GM19467 (cell line): Measurements from ENCODE around the gene HTR1D.
"Not testable (repeated sequence)": the region's sequence is repeated elsewhere in the genome, so short reads cannot be mapped to it uniquely, and the experiment has no call there.

Experiments used
- ATAC-seq: cut with Tn5 transposase; IDR thresholded peaks from one replicate; pipeline ENCODE4 v1.9.1; 2021; ENCODE audit warnings: mild to moderate bottlenecking, moderate library complexity; ENCODE audit not compliant: unreplicated experiment

HTR1D gene, protein sequence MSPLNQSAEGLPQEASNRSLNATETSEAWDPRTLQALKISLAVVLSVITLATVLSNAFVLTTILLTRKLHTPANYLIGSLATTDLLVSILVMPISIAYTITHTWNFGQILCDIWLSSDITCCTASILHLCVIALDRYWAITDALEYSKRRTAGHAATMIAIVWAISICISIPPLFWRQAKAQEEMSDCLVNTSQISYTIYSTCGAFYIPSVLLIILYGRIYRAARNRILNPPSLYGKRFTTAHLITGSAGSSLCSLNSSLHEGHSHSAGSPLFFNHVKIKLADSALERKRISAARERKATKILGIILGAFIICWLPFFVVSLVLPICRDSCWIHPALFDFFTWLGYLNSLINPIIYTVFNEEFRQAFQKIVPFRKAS

DNA sequence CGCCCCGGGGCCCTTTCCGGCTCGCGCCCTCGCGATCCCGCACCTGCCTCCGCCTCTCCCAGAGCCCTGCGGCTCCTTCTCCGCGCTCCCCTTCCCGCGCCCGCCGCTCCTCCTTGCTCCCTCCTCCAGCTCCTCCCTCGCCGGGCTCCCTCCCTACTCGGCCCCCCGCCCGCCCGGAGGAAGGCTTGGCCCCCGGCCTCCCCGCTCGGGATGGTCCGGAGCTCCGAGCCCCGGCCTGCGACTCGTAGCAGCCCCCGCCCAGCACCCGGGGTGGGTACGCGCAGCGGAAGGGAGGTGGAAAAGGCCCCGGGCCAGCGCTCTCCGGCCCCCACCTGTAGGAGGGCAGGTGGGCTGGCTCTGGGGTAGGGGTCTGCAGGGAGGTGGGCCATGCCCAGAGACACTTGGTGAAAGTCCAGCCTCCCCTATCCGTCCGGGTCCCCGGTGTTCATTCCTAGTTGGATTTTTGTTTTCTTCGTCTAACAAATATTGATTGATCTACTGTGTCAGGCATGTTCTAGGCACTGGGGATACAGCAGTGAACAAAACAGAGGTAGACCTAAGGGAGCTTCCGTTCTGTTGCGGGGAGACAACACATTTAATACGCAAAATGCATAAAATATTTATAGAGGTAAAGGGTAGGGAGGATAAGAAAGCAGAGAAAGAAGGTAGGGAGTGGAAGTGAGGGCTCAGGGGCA, at the start of gene HTR1D:
Gene HTR1D, minus strand, starts transcription at position 82 of the 695 bp plus-strand sequence. CDS start 23,283 bp downstream, outside the sequence.
- no peak for ATAC-seq

DNA sequence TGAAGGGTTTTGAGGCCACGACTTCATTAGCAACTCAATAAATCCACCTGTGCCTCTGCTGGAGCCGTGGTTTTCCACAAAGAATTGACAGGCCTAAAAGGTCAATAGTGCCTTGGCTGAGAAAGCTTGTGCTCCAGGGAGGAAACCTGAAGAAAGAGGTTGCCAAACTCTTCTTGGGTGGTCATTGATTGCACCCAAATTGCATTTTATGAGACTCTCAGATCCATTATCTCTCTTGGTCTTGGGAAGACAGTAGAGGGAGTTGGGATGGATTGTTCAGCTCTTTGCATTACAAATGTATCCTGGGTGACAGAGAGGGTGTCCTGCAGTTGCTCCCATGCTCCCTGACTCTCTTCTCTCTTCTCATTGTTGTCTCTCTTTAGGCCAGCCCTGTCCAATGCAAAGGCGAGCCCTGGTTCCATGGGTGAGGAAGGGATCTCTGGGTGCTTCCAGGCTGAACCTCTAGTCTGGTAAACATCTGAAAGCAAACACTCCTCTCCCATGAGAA, 46.1 kb upstream of the HTR1D start:
- ATAC-seq, result no peak

DNA sequence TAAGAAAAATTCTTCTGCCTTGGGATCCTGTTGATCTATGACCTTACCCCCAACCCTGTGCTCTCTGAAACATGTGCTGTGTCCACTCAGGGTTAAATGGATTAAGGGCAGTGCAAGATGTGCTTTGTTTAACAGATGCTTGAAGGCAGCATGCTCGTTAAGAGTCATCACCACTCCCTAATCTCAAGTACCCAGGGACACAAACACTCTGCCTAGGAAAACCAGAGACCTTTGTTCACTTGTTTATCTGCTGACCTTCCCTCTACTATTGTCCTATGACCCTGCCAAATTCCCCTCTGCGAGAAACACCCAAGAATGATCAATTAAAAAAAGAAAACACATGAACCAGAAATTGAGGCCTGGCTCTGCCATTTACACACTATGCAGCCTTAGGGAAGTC, 40.8 kb upstream of the HTR1D start:
- ATAC-seq, result not testable (repeated sequence)

DNA sequence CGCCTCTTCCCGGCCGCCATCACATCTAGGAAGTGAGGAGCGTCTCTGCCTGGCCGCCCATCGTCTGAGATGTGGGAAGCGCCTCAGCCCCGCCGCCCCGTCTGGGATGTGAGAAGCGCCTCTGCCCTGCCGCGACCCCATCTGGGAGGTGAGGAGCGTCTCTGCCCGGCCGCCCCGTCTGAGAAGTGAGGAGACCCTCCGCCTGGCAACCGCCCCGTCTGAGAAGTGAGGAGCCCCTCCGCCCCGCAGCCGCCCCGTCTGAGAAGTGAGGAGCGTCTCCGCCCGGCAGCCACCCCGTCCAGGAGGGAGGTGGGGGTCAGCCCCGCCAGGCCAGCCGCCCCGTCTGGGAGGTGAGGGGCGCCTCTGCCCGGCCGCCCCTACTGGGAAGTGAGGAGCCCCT, 40.1 kb upstream of the HTR1D start:
- not testable (repeated sequence) for ATAC-seq

DNA sequence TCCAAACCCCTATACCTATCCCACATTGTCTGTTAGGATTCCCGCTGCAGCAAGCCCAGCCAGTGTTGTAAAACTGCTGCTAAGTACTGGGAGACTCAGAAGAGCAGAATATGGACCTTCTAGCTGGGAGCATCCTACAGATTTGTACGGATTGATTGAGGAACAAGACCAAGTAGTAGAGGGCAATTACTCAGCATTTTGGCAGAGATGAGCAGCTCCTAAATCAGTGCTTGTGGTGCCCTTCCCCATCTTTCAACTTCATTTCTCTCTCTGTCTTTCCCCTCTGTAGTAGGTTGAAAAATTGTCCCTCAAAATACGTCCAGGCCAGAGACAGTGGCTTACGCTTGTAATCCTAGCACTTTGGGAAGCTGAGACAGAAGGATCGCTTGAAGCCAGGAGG, 37.3 kb upstream of the HTR1D start:
- no peak for ATAC-seq

DNA sequence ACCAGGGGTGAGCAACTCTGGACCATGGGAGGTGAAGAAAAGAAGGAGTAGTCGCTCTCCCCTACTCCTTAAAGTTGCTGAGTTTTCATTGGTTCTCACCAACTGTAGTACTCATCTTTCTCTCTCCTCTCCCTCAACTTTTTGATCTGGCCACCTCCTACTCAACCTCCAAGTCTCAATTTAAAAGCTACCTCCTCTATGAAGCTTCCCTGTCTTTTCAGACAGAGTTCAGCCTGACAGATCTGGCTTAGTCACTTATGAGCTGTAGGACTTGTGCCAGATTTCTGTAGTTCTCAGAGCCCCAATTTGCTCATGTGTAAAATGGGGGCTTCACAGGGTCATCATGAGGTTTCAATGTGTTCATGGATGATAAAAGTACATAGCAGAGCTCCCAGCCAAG, 34.5 kb upstream of the HTR1D start:
- ATAC-seq, result no peak

DNA sequence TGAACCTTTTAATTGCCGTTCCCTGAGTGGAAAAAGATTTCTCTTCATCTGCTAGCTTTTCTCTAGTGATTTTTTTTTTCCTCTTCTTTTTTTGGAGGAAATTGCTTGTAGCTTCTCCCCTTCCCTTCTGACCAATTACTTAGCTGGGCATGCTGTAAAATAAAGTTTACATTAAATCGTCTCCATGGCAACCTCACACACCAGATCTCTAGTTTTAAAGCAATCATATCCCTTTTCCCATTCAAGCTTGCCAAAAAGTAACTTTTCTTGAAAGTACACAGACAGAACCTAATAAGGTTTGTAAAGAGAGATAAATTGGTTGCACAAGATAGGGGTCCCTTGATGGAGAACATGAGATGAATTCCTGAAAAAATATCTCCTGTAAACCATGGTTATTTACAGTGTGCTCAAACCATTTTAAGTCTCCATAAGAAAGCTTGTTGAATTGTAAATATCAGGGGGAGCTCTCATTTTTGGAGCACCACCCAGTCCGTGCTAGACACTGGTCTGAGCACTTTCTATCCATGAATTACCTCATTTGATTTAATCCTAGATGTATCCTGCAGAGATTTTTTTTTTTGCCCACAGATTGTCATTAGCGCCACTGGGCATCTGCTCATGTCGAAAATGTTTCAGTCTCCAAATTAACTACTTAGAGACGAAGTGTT, 32.6 kb upstream of the HTR1D start:
- no peak for ATAC-seq

DNA sequence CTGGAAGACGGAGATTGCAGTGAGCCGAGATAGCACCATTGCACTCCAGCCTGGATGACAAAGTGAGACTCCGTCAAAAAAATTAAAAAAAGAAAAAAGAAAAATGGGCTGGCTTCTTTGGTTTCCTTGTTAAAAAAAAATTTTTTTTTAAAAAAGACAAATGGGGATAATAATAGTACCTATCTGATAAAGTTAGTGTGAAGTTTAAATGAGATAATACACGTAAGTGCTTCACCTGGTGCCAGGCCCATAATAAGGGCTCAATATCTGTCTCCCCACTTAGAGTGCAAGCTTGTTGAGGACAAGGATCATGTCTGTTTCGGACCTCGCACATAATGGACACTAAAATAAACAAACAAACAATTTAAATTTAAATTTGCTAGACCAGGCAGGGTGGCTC, 30.0 kb upstream of the HTR1D start:
- no peak for ATAC-seq

DNA sequence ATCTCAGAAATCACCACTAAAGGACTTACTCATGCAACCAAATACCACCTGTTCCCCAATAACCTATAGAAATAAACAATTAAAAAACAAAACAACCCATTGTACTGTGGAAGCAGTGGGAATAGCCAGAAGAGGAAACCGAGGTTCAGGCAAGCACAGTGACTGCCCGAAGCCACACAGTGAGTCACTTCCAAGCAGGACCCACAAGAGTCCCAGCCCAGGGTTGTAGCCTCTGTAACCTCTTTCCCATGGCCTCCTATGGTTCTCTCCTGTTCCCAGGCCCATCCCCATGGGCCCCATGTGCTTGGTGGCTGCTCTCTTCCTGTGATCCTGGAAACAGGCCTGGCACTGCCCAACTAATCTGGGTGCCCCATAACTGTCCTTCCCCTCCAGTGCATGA, 29.0 kb upstream of the HTR1D start:
- ATAC-seq, result no peak

DNA sequence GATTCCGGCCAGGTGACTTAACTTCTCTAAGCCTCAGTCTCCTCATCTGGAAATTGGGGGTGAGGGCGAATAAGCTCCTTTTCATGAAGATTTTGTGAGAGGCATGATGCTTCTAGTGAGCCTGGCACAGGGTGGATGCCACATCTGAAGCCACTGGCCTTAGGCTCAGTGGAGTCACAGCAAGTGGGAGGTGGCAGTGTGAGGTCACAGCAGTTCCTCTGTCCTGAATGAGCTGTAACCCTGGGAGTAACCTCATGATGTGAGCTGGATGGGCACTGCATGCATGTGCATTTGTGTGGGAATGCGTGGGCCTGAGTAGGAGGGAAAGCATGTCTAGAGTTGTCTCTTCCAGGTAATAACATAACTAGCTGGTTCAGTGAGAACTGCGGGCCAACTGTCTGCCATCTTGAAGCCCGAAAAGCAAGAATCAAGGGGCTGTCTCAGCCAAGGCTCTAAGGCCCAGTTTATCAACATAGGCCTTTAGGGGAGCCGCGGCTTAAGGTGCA, 27.0 kb upstream of the HTR1D start:
- ATAC-seq, result no peak

DNA sequence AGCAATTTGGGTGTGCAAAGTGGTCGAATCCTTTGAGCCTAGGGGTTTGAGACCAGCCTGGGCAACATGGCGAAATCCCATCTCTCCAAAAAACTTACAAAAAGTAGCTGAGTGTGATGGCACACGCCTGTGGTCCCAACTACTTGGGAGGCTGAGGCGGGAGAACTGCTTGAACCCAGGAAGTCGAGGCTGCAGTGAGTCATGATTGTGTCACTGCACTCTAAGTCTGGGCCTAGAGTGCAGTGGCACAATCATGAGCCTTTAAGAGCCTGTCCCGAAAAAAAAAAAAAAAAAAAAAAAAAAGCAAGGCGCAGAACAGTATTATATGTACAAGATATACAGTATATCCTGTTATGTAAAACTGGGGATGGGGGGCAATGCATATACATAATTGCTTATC, 25.1 kb upstream of the HTR1D start:
- ATAC-seq, result no peak

DNA sequence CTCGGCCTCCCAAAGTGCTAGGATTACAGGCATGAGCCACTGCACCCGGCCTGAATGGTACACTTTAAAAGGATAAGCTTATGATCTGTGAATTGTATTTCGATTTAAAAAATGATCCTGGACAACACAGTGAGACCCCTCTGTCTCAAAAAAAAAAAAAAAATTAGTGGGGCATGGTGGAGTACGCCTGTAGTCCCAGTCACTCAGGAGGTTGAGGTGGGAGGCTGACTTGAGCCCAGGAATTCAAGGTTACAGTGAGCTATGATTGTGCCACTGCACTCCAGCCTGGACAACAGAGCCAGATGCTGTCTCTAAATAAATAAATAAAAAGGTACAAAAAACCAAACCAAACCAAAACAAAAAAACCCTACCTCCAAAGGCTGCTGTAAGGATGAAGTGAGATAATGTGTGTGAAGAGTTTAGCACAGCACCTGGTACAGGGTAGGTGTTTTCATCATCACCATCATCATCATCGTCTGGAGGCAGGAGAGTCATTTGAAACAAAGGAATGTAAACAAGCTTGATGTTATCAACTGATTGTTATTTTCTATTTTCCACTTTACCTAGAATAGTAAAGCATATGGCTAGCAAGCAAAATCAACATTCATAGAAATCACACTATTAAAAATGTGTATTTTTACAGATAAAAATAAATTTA, 22.5 kb upstream of the HTR1D start:
- ATAC-seq, result no peak

DNA sequence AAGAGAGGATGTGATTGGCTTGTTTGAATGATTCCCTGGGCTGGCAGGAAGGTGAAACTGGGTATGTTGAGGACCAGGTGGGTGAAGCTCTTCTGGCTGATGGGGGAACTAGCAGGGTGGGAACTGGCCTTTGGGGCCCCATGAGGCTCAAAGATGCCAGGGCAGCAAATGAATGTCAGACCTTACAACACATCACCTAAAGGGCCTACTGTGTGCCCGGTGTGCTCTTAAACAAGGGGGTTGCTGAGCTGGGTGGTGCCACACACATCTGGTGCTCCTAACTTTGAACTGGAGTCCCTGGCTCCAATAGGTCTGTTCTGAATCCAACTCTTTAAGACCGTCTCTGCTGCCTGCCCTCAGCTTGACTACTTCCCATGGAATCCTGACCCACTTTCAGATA, 21.3 kb upstream of the HTR1D start:
- ATAC-seq, result no peak

DNA sequence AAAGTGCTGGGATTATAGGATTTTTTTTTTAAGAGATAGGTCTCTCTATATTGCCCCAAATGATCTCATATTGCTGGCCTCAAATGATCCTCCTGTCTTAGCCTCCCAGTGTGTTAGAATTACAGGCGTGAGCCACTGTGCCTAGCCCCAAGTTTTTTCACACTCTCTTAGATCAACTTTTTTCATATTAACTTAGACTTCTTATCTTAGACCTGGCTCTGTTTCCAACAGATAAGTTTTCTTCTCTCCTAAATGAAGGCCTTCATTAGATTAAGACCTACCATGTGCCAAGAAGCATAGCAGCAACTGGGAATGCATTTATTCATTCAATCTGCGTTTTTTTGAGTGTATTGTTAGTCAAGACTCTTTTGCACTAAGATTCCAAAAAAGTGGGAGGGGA, 20.2 kb upstream of the HTR1D start:
- no peak for ATAC-seq

DNA sequence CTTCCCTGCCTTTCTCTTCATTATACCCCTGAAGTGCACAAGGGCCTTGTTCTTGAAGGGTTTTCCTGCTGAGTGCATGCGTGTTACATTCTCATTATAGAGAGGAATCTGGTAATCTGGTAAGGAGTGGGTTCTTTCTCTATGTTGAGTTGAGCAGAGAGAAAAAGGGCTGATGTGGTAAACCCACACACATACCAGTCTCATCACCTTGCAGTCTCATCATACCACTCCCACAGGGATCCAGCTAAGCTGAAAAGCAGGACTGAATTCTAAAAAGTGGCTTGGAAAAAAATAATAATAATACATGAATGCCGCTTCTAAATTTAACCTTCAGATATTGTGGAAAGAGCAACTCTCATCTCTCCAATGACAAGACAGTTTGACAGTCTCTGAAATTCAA, 10.5 kb upstream of the HTR1D start:
- ATAC-seq, result no peak

DNA sequence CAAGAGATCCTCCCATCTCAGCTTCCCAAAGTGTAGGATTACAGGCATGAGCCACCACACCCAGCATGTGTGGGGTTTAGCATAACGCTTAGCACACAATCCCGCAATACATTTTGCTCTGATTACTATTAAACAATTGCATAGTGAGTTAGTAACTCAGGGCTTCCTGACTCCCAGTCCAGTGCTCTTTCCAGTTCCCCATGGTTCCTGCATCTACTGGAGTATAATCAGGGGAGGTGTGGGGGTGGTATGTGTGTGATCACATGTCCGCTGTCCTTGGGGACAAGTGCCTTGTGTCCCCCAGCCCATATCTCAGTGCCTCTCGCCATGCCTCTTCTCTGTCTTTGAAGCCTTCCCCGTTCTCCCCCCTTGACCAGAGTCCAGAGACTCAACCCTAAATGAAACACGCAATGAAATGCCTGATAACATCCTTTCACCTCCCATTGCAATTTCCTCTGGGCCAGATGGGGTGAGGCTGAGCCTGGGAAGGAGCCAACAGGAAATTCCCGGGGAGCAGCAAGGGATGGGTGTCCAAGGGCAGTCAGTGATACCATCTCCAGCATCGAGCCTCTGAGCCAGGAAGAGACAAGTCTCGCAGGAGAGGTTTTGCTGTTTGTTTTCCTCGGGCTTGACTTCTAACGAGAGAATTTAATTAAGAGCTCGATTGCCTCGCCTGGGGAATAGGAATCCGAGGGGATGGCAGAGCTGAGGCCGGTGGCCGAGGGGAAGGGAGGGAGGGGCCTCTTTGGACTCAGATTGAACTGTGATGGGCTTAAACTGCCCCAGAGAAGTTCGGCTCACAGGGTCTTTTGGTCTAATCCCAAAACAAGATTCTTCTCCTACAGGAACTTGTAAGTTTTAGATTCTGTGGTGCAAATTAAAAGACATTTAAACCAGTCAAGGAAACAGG, 7.7 kb upstream of the HTR1D start:
- no peak for ATAC-seq

DNA sequence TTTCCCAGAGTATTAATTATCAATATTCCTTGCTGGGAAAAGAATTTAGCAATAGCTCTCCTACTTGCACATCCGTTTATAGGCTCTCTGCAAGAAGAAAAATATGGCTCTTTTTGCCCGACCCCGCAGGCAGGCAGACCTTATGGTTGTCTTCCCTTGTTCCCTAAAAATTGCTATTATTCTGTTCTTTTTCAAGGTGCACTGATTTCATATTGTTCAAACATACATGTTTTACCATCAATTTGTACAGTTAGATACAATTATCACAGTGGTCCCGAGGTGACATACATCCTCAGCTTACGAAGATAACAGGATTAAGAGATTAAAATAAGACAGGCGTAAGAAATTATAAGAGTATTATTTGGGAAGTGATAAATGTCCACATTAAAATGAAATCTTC, 6.7 kb upstream of the HTR1D start:
- ATAC-seq, result not testable (repeated sequence)

DNA sequence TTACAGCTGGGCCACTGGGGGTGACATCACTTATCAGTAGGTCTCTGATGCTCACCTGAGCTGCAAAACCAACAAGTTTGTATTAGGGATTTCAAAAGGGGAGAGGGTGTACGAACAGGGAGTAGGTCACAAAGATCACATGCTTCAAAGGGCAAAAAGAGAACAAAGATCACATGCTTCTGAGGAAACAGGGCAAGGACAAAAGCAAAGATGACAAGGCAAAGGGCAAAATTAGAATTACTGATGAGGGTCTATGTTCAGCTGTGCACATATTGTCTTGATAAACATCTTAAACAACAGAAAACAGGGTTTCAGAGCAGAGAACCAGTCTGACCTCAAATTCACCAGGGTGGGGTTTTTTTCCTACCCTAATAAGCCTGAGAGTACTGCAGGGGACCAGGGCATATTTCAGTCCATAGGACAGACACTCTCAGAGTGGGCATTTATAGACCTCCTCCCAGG, 6.2 kb upstream of the HTR1D start:
- ATAC-seq, result not testable (repeated sequence)

DNA sequence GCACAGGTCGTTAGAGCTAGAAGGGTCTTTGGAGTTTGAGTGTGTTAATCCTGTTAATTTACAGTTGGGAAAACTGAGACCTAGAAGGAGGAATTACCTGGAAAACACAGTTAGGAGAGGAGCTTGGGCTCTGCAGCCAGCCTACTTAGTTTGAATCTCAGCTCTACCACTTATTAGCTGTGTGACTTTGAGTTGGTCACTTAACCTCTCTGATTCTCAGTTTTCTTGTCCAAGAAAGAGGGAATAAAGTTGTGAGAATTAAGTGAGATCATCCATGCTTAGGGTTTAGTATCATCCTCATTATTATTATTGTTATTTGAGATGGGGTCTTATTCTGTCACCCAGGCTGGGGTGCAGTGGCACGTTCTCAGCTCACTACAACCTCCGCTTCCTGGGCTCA, 5.4 kb upstream of the HTR1D start:
- ATAC-seq, result no peak

DNA sequence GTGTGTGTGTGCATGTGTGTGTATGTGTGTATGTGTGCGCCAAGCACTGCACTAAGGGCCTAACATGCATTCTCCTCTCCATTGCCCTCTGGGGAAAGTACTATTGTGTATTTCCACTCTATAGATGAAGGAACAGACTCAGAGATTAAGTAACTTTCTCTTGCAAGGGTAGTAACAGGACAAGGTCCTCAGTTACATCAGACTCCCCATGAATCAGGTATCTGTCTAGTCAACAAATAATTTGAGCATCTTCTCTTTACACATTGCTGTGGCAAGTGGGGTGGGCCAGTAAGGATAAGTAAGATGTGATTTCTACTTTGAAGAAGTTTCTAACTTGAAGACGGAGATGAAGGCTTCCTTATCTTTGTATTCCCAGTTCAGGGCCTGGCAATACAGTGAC, 5.0 kb upstream of the HTR1D start:
- ATAC-seq, result no peak
